CD4-positive, CD25-positive, alpha-beta regulatory T cell (primary cell): ENCODE data around the gene SKIDA1. TPM values are rescaled to one million over a fixed set of nuclear protein-coding genes. Genes with fewer than 3 reads are reported as not detected.

Experiments used
- ATAC-seq, 2 donors: fragments of 150-1000 bp; cut with Tn5 transposase; one replicate each; pipeline ENCODE4 v1.10.0; 2021; ENCODE audit warnings: low read depth in 2 of 2, moderate number of reproducible peaks in 2 of 2, moderate library complexity in 1 of 2
- DNase-seq, 3 donors: peaks; one replicate each; pipeline versions ENCODE4 v3.0.0 to v3.0.0-alpha.2; 2012 to 2022; ENCODE audit warnings: mixed read lengths in 1 of 3
- H3K27ac ChIP-seq: one replicate; pipeline ENCODE4 v1.7.0; 2013; ENCODE audit warnings: mild to moderate bottlenecking, low read length; ENCODE audit not compliant: insufficient read depth, poor library complexity, severe bottlenecking
- H3K27me3 ChIP-seq: one replicate; pipeline ENCODE4 v1.7.0; 2013; ENCODE audit warnings: low read length; ENCODE audit not compliant: control insufficient read depth, insufficient read depth
- H3K36me3 ChIP-seq: one replicate; pipeline ENCODE4 v1.7.0; 2013; ENCODE audit warnings: mild to moderate bottlenecking, low read length, moderate library complexity; ENCODE audit not compliant: control insufficient read depth, insufficient read depth
- H3K4me1 ChIP-seq: 2 replicates; pipeline ENCODE4 v1.7.0; 2013; ENCODE audit warnings: mild to moderate bottlenecking, low read length; ENCODE audit not compliant: insufficient read depth, control insufficient read depth, poor library complexity, severe bottlenecking
- H3K4me3 ChIP-seq: one replicate; pipeline ENCODE4 v1.7.0; 2013; ENCODE audit warnings: low read depth, mild to moderate bottlenecking, low read length, moderate library complexity
- H3K9me3 ChIP-seq, 2 experiments: 1 replicate in 1 of 2; 2 replicates in 1 of 2; pipeline ENCODE4 v1.7.0; 2013; ENCODE audit warnings: low read length in 2 of 2, mild to moderate bottlenecking in 1 of 2, moderate library complexity in 1 of 2; ENCODE audit not compliant: control insufficient read depth in 2 of 2
- H3K27ac Mint-ChIP-seq, 3 donors: one replicate each; pipeline ENCODE4 v1.8.0; 2020 to 2022; ENCODE audit warnings: mild to moderate bottlenecking in 3 of 3, mixed read lengths in 3 of 3, moderate library complexity in 2 of 3
- H3K27me3 Mint-ChIP-seq: one replicate; pipeline ENCODE4 v1.8.0; 2022; ENCODE audit warnings: mild to moderate bottlenecking, mixed read lengths
- H3K36me3 Mint-ChIP-seq: one replicate; pipeline ENCODE4 v1.8.0; 2020; ENCODE audit warnings: mixed read lengths
- H3K4me1 Mint-ChIP-seq, 4 donors: one replicate each; pipeline ENCODE4 v1.8.0; 2020 to 2022; ENCODE audit warnings: mixed read lengths in 4 of 4, mild to moderate bottlenecking in 1 of 4
- H3K4me3 Mint-ChIP-seq, 4 donors: one replicate each; pipeline ENCODE4 v1.8.0; 2020 to 2022; ENCODE audit warnings: mild to moderate bottlenecking in 4 of 4, mixed read lengths in 4 of 4, moderate library complexity in 3 of 4
- H3K9me3 Mint-ChIP-seq, 7 donors: one replicate each; pipeline ENCODE4 v1.8.0; 2020 to 2022; ENCODE audit warnings: mixed read lengths in 7 of 7, mild to moderate bottlenecking in 3 of 7, moderate library complexity in 2 of 7
- polyA plus RNA-seq, 4 donors: library from polyadenylated mRNA; unstranded; fragments of 300-500 nt; fragmentation: Illumina TruSeq; gene quantifications; one replicate each; pipeline ENCODE4 v1.2.3, GENCODE V29; 2021
- total RNA-seq: library from RNA; stranded (reverse); gene quantifications from one replicate; pipeline ENCODE4 v1.2.3, GENCODE V29; 2022

The SKIDA1 gene
- total and polyA plus RNA-seq, 5 donors from 2014 or later = 0.10 TPM; not detected in 4

DNA sequence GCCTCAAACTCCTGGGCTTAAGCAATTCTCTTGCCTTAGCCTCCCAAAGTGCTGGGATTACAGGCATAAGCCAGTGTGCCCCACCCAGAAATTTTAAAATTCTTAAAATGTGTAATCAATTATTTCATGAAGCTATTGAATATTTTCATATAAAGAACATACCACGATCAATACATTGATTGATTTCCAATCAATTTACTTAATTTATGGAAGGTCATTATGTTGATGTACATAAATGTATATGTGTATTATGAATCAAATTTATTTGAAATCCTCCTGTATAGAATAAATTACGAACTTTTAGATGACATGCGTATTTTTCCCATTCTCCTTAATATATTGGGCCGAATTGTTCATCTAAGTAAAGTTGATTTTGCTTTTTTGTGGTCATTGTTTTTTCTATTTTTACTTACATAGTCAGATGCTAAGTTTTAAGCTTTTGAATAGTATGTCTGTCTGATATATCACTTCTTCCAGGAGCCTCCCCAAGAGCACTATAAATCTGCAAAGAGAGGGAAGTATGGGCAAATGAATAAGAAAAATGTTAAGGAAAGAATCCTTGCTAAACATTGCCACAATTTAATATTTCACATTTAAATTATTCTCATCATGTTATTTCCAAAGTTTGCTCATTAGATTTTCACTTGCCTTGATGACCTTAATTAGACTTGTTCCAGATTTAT is 35.3 kb downstream of the SKIDA1 start:
- H3K36me3 ChIP-seq = no peaks in the 10 kb centered on the region
- DNase-seq (no peak), ATAC-seq (no peak)
- Mint-ChIP-seq H3K27ac (no peak overlapping the region), H3K27me3 (peaks cover 60% of the 10 kb centered on the region), H3K9me3 (peaks cover 0 to 1% (median 0%) of the 10 kb centered on the region in 7 donors), H3K36me3 (no peaks in the 10 kb centered on the region), H3K4me1 (peaks cover 0 to 9% (median 6%) of the 10 kb centered on the region in 4 donors), H3K4me3 (no peak overlapping the region)
- H3K27me3 ChIP-seq = peaks cover 20% of the 10 kb centered on the region
- peaks cover 12% of the 10 kb centered on the region for H3K4me1 ChIP-seq
- no peaks in the 10 kb centered on the region for H3K9me3 ChIP-seq
- no peak overlapping the region for H3K4me3 ChIP-seq
- no peak overlapping the region for H3K27ac ChIP-seq

DNA sequence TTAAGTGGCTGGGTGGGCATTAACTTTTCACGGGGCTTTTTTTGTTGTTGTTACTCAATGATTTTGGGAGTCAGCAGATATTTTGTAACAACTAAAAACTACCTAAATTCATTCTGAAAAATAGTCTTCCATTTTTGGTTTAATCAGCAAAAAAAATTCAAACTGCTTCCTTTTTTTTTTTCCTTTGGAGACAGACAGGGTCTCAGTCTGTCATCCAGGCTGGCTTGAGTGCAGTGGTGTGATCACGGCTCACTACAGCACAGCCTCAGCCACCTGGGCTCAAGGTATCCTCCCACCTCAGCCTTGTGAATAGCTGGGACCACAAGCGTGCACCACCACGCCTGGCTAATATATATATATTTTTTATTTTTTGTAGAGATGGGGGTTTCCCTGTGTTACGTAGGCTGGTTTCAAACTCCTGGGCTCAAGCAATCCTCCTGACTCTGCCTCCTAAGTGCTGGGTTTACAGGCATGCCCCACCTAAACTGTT is 36.5 kb downstream of the SKIDA1 start:
- H3K4me3 Mint-ChIP-seq = no peak overlapping the region
- H3K9me3 Mint-ChIP-seq = peaks cover 0 to under 1% (median 0%) of the 10 kb centered on the region in 7 donors

DNA sequence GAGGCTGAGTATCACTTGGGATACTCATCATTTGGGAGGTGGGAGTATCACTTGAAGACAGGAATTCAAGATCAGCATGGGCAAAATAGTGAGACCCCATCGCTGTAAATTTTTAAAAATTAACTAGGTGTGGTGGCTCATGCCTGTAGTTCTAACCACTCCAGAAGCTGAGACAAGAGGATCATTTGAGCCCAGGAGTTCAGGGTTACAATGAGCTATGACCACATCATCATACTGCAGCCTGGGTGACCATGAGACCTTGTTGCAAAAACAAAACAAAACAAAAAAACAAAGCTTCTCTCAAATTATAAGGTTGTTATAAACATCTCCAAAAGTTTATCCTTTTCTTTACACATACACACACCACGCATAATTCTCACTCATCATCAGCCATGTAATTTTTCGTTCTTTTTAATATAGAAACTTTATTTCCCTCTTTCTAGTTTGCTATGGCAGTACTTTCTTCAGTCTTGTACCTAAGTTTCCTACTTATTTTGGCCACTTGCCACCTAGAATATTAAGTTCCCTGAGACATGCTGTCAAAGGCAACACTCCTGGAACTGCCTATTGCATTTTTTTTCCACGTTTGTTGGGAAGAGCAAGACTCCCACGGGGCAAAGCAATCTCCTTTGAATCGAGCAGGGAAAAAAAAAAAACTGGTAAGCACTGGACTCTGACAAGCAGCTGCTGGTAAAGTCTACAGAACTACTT is 37.1 kb downstream of the SKIDA1 start:
- H3K27ac Mint-ChIP-seq = no peak overlapping the region

More for the DNA sequence above, 36.5 kb downstream of the SKIDA1 start:
- Mint-ChIP-seq H3K27ac (no peak overlapping the region), H3K27me3 (peaks cover 53% of the 10 kb centered on the region), H3K4me1 (peaks cover 0 to 3% (median under 1%) of the 10 kb centered on the region in 4 donors), H3K36me3 (no peaks in the 10 kb centered on the region)
- Histone ChIP-seq H3K4me1 (peaks cover under 1% of the 10 kb centered on the region), H3K4me3 (no peak overlapping the region), H3K27ac (no peak overlapping the region), H3K9me3 (no peaks in the 10 kb centered on the region), H3K36me3 (no peaks in the 10 kb centered on the region), H3K27me3 (peaks cover 19% of the 10 kb centered on the region)
- ATAC-seq (no peak), DNase-seq (no peak)

DNA sequence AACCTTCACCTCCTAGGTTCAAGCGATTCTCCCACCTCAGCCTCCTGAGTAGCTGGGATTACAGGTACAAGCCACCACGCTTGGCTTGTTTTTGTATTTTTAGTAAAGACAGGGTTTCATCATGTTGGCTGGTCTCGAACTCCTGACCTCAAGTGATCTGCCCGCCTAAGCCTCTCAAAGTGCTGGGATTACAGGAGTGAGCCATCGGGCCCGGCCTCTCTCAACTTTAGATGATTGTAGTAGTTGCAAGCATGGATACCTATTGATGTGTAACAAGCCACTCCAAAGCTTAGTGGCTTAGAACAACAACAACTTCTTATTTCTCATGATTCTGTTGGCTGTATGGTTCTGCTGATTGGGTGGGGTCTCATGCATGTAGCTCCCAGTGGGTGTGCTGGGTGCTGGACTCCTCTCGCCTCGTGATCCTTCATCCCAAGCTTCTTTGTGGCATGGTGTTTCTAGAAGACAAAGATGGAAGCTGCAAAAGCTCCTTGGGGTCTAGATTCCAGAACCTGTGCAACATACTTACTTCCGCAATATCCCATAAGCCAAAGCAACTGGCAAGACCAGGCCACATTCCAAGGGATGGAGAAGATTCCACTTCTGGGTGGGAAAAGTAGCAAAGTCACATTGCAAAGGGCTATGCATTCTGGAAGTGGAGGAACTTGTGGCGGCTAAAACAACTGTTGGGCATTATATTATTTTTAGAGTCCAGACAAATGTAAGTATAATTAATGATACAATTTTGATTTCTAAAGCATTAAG is 37.9 kb downstream of the SKIDA1 start:
- no peaks in the 10 kb centered on the region for H3K36me3 ChIP-seq
- no peak overlapping the region for H3K27ac ChIP-seq
- no peak for DNase-seq
- H3K9me3 ChIP-seq = no peaks in the 10 kb centered on the region
- Mint-ChIP-seq H3K27ac (peak overlapping the region in 1 of 3 donors; percentile 32), H3K36me3 (no peaks in the 10 kb centered on the region), H3K9me3 (no peaks in the 10 kb centered on the region), H3K4me1 (no peaks in the 10 kb centered on the region), H3K27me3 (peaks cover 45% of the 10 kb centered on the region), H3K4me3 (no peak overlapping the region)
- no peak for ATAC-seq
- no peaks in the 10 kb centered on the region for H3K4me1 ChIP-seq
- H3K27me3 ChIP-seq = peaks cover 15% of the 10 kb centered on the region
- H3K4me3 ChIP-seq = no peak overlapping the region

More for the DNA sequence above, 37.1 kb downstream of the SKIDA1 start:
- Histone ChIP-seq H3K27me3 (peaks cover 15% of the 10 kb centered on the region), H3K4me3 (no peak overlapping the region), H3K36me3 (no peaks in the 10 kb centered on the region), H3K4me1 (no peaks in the 10 kb centered on the region), H3K9me3 (no peaks in the 10 kb centered on the region), H3K27ac (no peak overlapping the region)
- DNase-seq = no peak
- no peaks in the 10 kb centered on the region for H3K9me3 Mint-ChIP-seq
- peaks cover 51% of the 10 kb centered on the region for H3K27me3 Mint-ChIP-seq
- H3K36me3 Mint-ChIP-seq = no peaks in the 10 kb centered on the region
- H3K4me3 Mint-ChIP-seq = no peak overlapping the region
- H3K4me1 Mint-ChIP-seq = no peaks in the 10 kb centered on the region
- ATAC-seq = no peak

DNA sequence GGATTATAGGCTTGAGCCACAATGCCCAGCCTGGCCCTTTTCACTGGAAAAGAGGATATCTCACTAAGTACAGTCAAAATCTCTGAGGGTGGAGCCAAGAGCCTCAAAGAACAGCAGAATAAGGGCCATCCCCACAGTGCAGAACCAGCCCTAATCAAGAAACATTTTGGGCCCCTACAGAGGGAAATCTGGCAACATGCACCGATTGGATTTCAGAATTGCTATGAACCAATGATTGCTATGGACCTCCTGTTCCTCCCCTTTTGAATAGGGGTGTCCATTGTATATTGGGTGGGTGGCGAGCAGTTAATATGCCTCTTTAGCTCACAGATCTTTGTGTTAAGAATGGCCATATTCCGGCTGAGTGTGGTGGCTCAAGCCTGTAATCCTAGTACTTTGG is 42.7 kb downstream of the SKIDA1 start:
- Mint-ChIP-seq H3K27ac (no peak overlapping the region), H3K9me3 (peaks cover 0 to 3% (median 0%) of the 10 kb centered on the region in 7 donors), H3K36me3 (no peaks in the 10 kb centered on the region), H3K4me1 (no peaks in the 10 kb centered on the region), H3K4me3 (no peak overlapping the region), H3K27me3 (peaks cover 20% of the 10 kb centered on the region)
- no peak for DNase-seq
- no peak for ATAC-seq
- no peaks in the 10 kb centered on the region for H3K4me1 ChIP-seq
- H3K36me3 ChIP-seq = no peaks in the 10 kb centered on the region
- H3K9me3 ChIP-seq = no peaks in the 10 kb centered on the region
- H3K27me3 ChIP-seq = no peaks in the 10 kb centered on the region
- H3K27ac ChIP-seq = no peak overlapping the region
- H3K4me3 ChIP-seq = no peak overlapping the region

DNA sequence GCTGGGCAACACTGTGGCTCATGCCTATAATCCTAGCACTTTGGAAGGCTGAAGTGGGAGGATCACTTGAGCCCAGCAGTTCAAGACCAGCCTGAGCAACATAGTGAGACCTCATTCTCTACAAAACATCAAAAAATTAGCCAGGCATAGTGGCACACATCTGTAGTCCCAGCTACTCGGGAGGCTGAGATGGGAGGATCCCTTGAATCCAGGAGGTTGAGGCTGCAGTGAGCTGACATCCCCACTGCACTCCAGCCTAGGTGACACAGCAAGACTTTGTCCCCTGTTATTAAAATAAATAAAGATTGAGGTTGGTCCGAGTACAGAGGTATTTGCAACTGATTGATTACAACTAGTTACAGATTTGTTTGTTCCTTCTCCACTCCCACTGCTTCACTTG is 44.1 kb downstream of the SKIDA1 start:
- no peaks in the 10 kb centered on the region for H3K36me3 Mint-ChIP-seq
- peaks cover 15% of the 10 kb centered on the region for H3K27me3 Mint-ChIP-seq
- no peaks in the 10 kb centered on the region for H3K4me1 Mint-ChIP-seq

DNA sequence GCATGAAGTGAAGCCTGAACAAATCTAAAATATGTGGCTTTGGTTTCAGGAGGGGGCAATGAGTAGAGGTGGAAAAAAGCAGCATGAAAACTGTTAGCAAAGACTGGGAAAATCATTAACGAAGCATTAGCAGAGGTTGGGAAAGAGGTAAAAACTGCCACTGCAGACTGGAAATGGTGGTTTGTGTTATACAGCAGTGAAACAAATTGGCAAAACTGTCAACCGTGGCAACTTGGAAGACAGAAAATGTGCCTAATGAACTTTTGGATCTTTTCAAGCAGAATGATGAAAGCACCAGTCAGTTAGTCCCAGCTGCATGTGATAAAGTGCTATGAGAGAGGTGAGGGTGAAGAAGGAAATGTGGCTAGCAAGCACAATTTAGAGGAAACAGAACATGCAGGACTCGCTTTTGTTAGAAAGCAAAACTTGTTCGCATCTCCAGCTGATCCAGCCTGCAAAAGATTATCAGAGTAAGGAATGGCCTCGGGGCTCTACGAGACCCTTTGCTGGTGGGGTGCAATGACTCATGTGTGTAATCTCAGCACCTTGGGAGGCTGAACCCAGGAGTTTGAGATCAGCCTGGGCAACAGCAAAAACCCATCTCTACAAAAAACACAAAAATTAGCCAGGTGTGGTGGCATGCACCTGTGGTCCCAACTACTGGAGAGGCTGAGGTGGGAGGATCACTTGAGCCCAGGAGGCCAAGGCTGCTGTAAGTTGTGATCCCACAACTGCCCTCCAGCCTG is 45.7 kb downstream of the SKIDA1 start:
- H3K4me3 ChIP-seq = no peak overlapping the region
- no peak overlapping the region for H3K4me3 Mint-ChIP-seq
- no peak overlapping the region for H3K27ac ChIP-seq
- no peaks in the 10 kb centered on the region for H3K27me3 ChIP-seq
- H3K27me3 Mint-ChIP-seq = peaks cover 11% of the 10 kb centered on the region
- ATAC-seq = no peak
- peak overlapping the region in 1 of 3 donors; percentile 12 for H3K27ac Mint-ChIP-seq
- peaks cover 0 to 3% (median 0%) of the 10 kb centered on the region in 7 donors for H3K9me3 Mint-ChIP-seq
- H3K9me3 ChIP-seq = no peaks in the 10 kb centered on the region
- H3K4me1 Mint-ChIP-seq = no peaks in the 10 kb centered on the region
- no peaks in the 10 kb centered on the region for H3K36me3 ChIP-seq
- no peak for DNase-seq
- H3K36me3 Mint-ChIP-seq = no peaks in the 10 kb centered on the region
- no peaks in the 10 kb centered on the region for H3K4me1 ChIP-seq

More for the DNA sequence above, 44.1 kb downstream of the SKIDA1 start:
- Mint-ChIP-seq H3K9me3 (peaks cover 0 to 3% (median 0%) of the 10 kb centered on the region in 7 donors), H3K27ac (no peak overlapping the region), H3K4me3 (no peak overlapping the region)
- DNase-seq = no peak
- Histone ChIP-seq H3K27me3 (no peaks in the 10 kb centered on the region), H3K36me3 (no peaks in the 10 kb centered on the region), H3K4me3 (no peak overlapping the region), H3K9me3 (no peaks in the 10 kb centered on the region), H3K4me1 (no peaks in the 10 kb centered on the region), H3K27ac (no peak overlapping the region)
- ATAC-seq = no peak
